ENCODE results near the gene CCNYL1. TPM values are rescaled to one million over a fixed set of nuclear protein-coding genes. Genes with fewer than 3 reads are reported as not detected.

CCNYL1 gene
- total RNA-seq, 1 donor from 2014 or later: 11.9 TPM

- Mint-ChIP-seq H3K27ac (no peak overlapping the region), H3K36me3 (no peaks in the 10 kb centered on the region), H3K27me3 (ENCODE audit: low read depth) (no peaks in the 10 kb centered on the region), H3K4me3 (no peak overlapping the region), H3K4me1 (peaks cover 19% of the 10 kb centered on the region), H3K9me3 (no peaks in the 10 kb centered on the region)
- TF ChIP-seq, protein P1, sequence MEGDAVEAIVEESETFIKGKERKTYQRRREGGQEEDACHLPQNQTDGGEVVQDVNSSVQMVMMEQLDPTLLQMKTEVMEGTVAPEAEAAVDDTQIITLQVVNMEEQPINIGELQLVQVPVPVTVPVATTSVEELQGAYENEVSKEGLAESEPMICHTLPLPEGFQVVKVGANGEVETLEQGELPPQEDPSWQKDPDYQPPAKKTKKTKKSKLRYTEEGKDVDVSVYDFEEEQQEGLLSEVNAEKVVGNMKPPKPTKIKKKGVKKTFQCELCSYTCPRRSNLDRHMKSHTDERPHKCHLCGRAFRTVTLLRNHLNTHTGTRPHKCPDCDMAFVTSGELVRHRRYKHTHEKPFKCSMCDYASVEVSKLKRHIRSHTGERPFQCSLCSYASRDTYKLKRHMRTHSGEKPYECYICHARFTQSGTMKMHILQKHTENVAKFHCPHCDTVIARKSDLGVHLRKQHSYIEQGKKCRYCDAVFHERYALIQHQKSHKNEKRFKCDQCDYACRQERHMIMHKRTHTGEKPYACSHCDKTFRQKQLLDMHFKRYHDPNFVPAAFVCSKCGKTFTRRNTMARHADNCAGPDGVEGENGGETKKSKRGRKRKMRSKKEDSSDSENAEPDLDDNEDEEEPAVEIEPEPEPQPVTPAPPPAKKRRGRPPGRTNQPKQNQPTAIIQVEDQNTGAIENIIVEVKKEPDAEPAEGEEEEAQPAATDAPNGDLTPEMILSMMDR (IDR thresholded peaks at IDR 0.05; ENCODE audit: unreplicated experiment): no peak
- no peak for DNase-seq (ENCODE audit: low spot score in 2 of 2, unreplicated experiment in 2 of 2)
These were observed 12.7 kb downstream of the CCNYL1 start for GRCh38 chr2:207724113-207724512.

- no peak for DNase-seq (ENCODE audit: low spot score in 2 of 2, unreplicated experiment in 2 of 2)
- H3K4me1 Mint-ChIP-seq: peaks cover 14% of the 10 kb centered on the region
- peaks cover 5% of the 10 kb centered on the region for H3K36me3 Mint-ChIP-seq
- peak overlapping the region; percentile 21 for H3K27ac Mint-ChIP-seq
- no peaks in the 10 kb centered on the region for H3K9me3 Mint-ChIP-seq
- no peaks in the 10 kb centered on the region for H3K27me3 Mint-ChIP-seq (ENCODE audit: low read depth)
- TF ChIP-seq, protein P1 (IDR thresholded peaks at IDR 0.05; ENCODE audit: unreplicated experiment): no peak
- no peak overlapping the region for H3K4me3 Mint-ChIP-seq
These were observed 14.6 kb downstream of the CCNYL1 start for GRCh38 chr2:207725873-207726578.

GRCh38 chr2:207727261-207727660 lies 15.8 kb downstream of the CCNYL1 start:
- Mint-ChIP-seq H3K9me3 (no peaks in the 10 kb centered on the region), H3K27ac (no peak overlapping the region), H3K27me3 (ENCODE audit: low read depth) (no peaks in the 10 kb centered on the region), H3K4me1 (peaks cover 14% of the 10 kb centered on the region), H3K36me3 (peaks cover 5% of the 10 kb centered on the region), H3K4me3 (no peak overlapping the region)
- DNase-seq (ENCODE audit: low spot score in 2 of 2, unreplicated experiment in 2 of 2): no peak
- TF ChIP-seq, protein P1 (IDR thresholded peaks at IDR 0.05; ENCODE audit: unreplicated experiment): no peak

DNA sequence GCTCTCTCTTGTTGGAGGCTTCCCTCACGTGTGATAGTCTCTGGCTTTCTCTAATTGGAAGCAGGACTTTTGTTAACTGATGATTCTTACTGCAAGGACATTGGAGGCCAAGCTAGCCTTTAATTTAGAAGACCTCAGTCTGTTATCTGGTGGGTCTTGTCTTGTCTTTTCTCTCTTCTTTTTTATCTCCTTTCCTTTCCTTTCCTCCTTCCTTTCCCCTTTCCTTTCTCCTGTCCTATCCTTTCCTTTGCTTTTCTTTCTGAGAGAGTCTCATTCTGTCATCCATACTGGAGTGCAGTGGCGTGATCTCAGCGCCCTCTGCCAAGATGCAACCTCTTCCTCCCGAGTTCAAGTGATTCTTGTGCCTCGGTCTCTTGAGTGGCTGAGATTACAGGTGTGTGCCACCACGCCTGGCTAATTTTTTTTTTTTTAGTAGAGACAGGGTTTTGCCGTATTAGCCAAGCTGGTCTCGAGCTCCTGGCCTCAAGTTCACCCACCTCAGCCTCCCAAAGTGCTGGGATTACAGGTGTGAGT lies 18.1 kb downstream of the CCNYL1 start:
- Mint-ChIP-seq H3K4me1 (peaks cover 7% of the 10 kb centered on the region), H3K9me3 (no peaks in the 10 kb centered on the region), H3K27me3 (ENCODE audit: low read depth) (no peaks in the 10 kb centered on the region), H3K36me3 (peaks cover 5% of the 10 kb centered on the region), H3K27ac (no peak overlapping the region), H3K4me3 (no peak overlapping the region)
- TF ChIP-seq, protein P1 (IDR thresholded peaks at IDR 0.05; ENCODE audit: unreplicated experiment): no peak
- no peak for DNase-seq (ENCODE audit: low spot score in 2 of 2, unreplicated experiment in 2 of 2)

DNA sequence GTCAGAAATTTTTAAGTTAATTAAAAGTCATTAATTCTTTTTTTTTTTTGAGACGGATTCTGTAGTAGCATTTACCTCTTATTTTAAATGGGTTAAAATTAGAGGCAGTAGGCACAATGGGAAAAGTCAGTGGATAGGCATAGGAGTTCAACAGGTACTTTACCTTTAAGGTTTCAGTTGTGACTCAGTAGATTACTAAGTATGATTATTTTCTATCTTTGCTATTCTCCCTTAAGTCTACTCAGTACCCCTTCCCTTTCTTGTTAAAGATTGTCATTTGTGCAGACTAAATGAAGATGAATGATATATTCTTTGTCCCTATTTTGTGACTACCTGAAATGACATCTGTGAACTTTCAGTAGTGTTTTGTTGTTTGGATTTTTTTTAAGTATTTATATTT lies 19.7 kb downstream of the CCNYL1 start:
- Mint-ChIP-seq H3K4me1 (peaks cover 7% of the 10 kb centered on the region), H3K4me3 (no peak overlapping the region), H3K9me3 (no peaks in the 10 kb centered on the region), H3K27me3 (ENCODE audit: low read depth) (no peaks in the 10 kb centered on the region), H3K27ac (no peak overlapping the region), H3K36me3 (peaks cover 7% of the 10 kb centered on the region)
- DNase-seq (ENCODE audit: low spot score in 2 of 2, unreplicated experiment in 2 of 2): no peak
- TF ChIP-seq, protein P1 (IDR thresholded peaks at IDR 0.05; ENCODE audit: unreplicated experiment): no peak

All from mesothelial cell of epicardium (in vitro differentiated cells).